NCI-H2029 (cell line): Measurements from ENCODE around the gene TBC1D4.
A peak's percentile ranks its signal among the peaks of the same experiment; 100 is the strongest.

Source experiments
- DNase-seq: peaks from one replicate; lab custom pipeline; 2025; lab: John Stamatoyannopoulos, UW

The TBC1D4 gene

DNA sequence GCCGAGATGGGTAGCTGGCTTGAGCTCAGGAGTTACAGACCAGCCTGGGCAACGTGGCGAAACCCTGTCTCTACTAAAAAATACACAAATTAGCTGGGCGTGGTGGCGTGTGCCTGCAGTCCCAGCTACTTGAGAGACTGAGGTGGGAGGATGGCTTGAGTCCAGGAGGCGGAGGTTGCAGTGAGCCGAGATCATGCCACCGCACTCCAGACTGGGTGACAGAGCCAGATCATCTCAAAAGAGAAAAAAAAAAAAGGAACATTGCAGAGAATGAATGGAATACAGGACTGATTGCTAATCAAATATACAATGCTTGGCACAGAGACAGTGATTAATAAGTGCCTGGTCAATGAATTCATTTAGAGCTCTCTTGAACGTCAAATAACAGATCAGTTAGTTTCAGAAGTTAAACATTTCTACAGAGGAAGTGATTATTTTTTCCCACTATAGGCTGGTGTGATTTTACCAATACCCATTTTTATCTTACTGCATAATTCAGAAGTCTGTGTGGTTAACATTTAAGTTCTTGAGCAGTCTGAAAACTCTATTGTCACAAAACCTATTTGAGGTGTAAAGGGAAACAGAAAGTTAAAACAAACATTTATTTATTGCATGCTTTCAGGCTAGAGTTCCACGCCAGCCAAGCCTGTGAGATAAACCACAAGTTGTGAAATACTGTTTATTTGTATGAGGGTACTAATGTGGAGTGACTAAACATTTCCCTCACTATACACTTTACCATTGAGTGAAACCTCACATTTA is 7.7 kb upstream of the TBC1D4 start:
- DNase-seq = no peak

GRCh38 chr13:75486146-75487062 is 4.4 kb upstream of the TBC1D4 start:
- DNase-seq = no peak

DNA sequence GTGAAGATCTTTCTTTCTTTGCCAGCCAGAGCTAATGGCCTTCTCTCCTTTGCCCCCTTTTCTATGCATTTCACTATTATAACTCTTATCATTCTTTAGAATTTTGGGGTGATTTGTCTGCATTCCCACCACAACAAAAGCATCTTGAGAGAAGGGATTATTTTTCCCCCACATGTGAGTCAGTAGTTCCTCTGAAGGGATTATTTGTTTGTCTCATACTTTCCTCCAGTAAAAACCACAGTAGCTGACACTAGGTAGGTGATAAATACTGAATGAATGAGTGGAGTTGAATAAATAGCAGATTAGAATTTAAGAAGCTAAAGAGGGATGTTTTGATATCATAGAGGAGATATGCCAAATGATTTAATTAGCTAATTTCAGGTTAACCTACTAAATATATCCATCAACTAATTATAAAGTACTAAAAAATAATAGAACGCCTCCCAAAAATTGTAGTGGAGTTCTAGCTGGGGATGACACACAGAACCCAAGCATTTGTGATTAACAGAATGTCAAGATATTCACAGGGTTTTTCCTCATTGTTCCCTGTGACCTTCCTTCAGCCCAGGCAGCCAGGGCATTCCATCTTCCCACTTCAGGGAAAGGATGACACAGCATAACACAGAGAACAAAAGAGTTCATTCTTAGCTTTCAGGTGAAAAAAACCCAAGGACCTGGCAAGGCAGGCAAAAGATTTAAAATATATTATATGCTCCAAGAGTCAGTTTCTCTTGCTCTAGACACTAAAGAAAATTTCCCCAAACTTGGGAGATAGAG is 3.5 kb upstream of the TBC1D4 start:
- no peak for DNase-seq

DNA sequence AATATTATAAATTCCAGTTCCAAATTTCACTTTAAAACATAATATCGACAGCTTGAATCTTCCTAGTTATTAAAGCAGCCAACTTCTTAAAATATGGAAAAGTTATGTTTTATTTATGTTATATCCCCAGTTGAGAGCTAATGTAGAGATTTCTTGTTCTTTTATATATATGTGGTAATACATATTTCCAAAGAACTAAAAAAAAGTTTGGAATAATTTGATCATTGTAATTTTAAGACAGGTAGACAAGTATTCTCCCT is 781 bp upstream of the TBC1D4 start:
- no peak for DNase-seq

DNA sequence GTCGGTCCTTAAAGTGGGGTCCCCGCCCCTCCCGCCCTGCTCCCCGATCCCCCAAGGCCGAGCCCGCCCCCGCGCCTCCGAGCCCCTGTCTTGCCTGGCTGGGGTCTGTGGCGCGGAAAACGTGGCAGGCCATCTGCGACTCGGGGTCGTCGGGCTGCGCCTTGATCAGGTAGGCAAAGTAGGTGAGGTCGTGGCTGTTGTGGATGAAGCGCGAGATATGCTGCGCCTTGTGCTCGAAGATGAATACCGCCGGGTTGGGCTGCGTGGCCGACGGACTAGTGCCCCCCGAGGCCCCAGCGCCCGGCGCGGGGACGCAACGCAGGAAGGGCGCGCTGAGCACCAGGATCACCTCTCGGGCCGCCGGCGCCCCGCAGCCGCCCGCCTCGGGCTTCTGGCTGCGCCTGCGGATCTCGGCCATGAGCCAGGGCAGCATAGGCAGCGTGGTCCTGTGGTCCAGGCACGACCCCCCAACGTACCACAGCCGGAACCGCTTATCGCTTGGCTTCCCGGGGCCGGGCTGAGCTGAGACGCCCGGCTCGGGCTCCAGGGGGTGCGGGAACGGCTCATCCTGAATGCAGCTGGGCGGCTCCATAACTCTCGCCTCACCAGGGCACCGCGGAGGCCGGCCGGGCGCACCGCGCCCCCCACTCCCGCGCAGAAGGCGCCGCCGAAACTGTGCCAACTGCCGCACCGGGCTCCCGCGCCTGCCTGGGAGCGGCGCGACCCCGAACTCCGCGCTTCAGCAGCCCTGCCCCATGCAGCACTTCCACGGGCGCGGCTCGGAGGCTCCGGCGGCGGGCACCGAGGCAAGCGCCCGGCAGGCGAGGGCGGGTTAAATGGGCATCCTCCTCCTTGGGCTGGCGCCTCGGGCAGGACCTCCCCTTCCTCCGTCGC is 546 bp downstream of the TBC1D4 start:
- no peak for DNase-seq

GRCh38 chr13:75480671-75481175 is 1.2 kb downstream of the TBC1D4 start:
- peak; percentile 47 for DNase-seq

GRCh38 chr13:75479102-75479740 is 2.7 kb downstream of the TBC1D4 start:
- DNase-seq = no peak

GRCh38 chr13:75478659-75479058 is 3.3 kb downstream of the TBC1D4 start:
- DNase-seq = no peak

- no peak for DNase-seq
These were observed 7.0 kb downstream of the TBC1D4 start for GRCh38 chr13:75474956-75475355.

GRCh38 chr13:75473468-75473867 is 8.5 kb downstream of the TBC1D4 start:
- no peak for DNase-seq

GRCh38 chr13:75470676-75471075 is 11.3 kb downstream of the TBC1D4 start:
- no peak for DNase-seq

GRCh38 chr13:75469047-75469446 is 12.9 kb downstream of the TBC1D4 start:
- DNase-seq = peak; percentile 19

- no peak for DNase-seq
These were observed 13.4 kb downstream of the TBC1D4 start for GRCh38 chr13:75468602-75469001.

DNA sequence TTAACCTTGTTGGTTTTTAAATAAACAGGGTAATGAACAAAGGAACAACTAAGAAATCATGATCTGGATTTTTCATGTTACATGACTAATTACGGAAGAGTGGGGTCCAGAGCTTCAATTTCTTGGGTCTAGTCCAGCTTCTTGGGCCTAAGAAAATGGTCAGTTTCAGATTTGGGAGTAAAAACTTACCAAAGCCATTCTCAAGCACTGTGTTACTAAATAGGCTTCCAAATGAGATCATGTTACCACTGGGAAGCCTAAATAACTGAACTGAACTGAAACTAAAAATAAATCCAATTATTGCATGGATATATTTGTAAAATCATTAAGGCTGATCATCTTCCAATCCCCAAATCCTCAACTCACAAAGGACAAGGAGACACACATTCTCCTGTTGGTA is 13.9 kb downstream of the TBC1D4 start:
- no peak for DNase-seq

- no peak for DNase-seq
These were observed 14.8 kb downstream of the TBC1D4 start for GRCh38 chr13:75467040-75467728.

DNA sequence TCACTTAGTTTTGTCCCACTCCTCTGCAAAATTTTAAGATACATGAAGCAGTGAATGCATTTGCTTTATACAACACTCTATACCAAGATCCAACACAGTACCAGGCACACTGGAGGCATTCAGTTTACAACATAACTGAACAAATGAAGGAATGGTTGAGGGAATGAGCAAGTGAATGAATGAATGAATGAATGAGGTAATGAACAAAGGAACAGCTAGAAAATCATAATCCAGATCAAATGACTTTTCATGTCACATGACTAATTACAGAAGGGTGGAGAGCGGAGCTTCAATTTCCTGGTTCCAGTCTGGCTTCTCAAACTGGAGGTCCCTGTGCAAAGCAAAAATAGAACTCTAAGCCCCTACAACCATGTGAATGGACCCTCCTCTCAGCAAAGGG is 16.7 kb downstream of the TBC1D4 start:
- no peak for DNase-seq

- DNase-seq = no peak
These were observed 20.7 kb downstream of the TBC1D4 start for GRCh38 chr13:75461314-75461713.

GRCh38 chr13:75460644-75461043 is 21.3 kb downstream of the TBC1D4 start:
- DNase-seq = no peak

DNA sequence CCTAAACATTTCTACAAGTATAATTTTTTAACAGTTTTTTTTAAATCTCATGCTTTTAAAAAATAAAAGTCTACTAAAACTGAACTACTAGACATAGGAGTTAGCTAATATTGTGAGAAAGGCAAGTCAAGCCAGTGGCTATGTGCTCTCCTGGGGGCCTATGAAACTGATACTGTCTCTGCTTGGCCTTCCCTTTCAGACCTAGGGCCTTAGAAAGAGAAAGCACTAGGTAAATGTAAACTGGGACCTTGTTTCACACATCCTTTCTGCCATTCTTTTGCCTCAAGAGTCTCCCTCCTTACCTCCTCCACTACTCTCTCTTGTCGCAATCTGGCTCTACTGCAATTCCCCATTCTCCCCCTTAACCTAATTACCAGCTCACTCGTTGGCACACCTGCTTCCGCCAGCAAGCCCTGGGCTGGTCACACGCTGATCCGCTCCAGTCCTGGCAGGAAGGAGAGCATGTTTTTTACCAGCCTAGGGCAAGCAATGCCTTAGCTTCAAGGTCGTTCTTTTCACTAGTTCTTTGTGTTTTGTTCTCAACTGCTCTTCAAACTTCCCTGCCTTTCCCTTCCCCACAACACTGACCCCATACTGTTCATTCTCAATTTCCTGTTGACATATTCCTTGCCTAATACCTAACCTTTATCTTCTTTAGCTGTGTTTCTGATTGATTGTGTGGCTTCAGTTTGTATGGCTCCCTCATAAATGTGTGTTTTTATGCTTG is 23.1 kb downstream of the TBC1D4 start:
- DNase-seq = peak; percentile 69

DNA sequence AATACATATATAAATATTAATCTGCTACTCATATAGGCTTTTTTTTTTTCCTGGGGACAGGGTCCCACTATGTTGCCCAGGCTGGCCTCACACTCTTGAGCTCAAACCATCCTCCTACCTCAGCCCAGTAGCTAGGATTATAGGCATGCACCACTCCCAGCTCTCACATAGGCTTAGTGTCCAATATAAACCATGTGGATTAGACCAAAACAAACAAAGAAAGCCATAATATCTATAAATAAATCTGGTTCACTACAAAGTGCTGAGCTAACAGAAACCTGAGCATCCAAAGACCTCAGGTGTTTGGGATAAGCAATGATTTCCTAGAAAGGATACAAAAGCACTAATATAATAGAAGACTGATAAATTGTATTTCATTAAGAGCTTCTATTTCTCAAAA is 26.0 kb downstream of the TBC1D4 start:
- no peak for DNase-seq
